K562 (cell line): Measurements from ENCODE around the gene SPDEF. TPM values are rescaled to one million over a fixed set of nuclear protein-coding genes. Genes with fewer than 3 reads are reported as not detected.

ENCODE experiments used
- CBX8 ChIP-seq: fragments of 200-600 bp; sonication (generic); IDR thresholded peaks from 2 replicates; pipeline ENCODE4 v1.6.1; 2012; ENCODE audit warnings: borderline replicate concordance, mixed run types, low read depth, mild to moderate bottlenecking, moderate library complexity, mixed read lengths, low read length, control low read depth, inconsistent platforms; ENCODE audit not compliant: poor library complexity, severe bottlenecking; ENCODE audit errors: extremely low read depth
- CGGBP1 ChIP-seq: fragments of 250-450 bp; sonication (Bioruptor Pico); IDR thresholded peaks from 2 replicates; pipeline ENCODE4 v1.9.0; 2021; ENCODE audit warnings: mild to moderate bottlenecking
- DNMT1 ChIP-seq: fragments of 450-650 bp; IDR thresholded peaks from 2 replicates; pipeline ENCODE4 v1.6.1; 2016; ENCODE audit warnings: antibody characterized with exemption, mild to moderate bottlenecking
- E2F6 ChIP-seq, 2 experiments: IDR thresholded peaks; 2 replicates each; pipeline ENCODE4 v1.6.1; 2011; ENCODE audit warnings: borderline replicate concordance in 1 of 2, control low read depth in 1 of 2, low read depth in 1 of 2, low read length in 1 of 2, mild to moderate bottlenecking in 1 of 2, mixed read lengths in 1 of 2, moderate library complexity in 1 of 2; ENCODE audit not compliant: insufficient read depth in 1 of 2, insufficient read length in 1 of 2, poor library complexity in 1 of 2, severe bottlenecking in 1 of 2; ENCODE audit errors: extremely low read depth in 1 of 2
- ELF2 ChIP-seq: fragments of 250-450 bp; sonication (Bioruptor Pico); IDR thresholded peaks from 2 replicates; pipeline ENCODE4 v1.5.0; 2021; ENCODE audit warnings: mild to moderate bottlenecking
- ELF4 ChIP-seq: fragments of 450-650 bp; formaldehyde crosslinking; IDR thresholded peaks from 2 replicates; pipeline ENCODE4 v1.4.0; 2022; ENCODE audit warnings: missing genetic modification characterization
- GABPB2 ChIP-seq: fragments of 250-450 bp; sonication (Bioruptor Pico); conservative IDR thresholded peaks from 2 replicates; pipeline ENCODE4 v1.5.1; 2021; ENCODE audit warnings: mild to moderate bottlenecking
- HOXB6 ChIP-seq: fragments of 250-450 bp; sonication (Bioruptor Pico); IDR thresholded peaks from 2 replicates; pipeline ENCODE4 v1.5.1; 2022; ENCODE audit warnings: mild to moderate bottlenecking, borderline replicate concordance
- KDM1A ChIP-seq, 2 experiments: fragments of 450-650 bp; IDR thresholded peaks; 2 replicates each; pipeline ENCODE4 v1.6.1; 2016; ENCODE audit warnings: mild to moderate bottlenecking in 2 of 2
- KLF1 ChIP-seq: fragments of 450-650 bp; IDR thresholded peaks from 2 replicates; pipeline ENCODE4 v1.6.1; 2016; ENCODE audit warnings: missing genetic modification characterization, missing compliant biosample characterization
- KLF16 ChIP-seq: IDR thresholded peaks from 2 replicates; pipeline ENCODE4 v1.6.1; 2016; ENCODE audit warnings: antibody characterized with exemption
- MYC ChIP-seq, 2 experiments: fragments of 250-450 bp in 1 of 2; sonication (Bioruptor Pico) in 1 of 2; IDR thresholded peaks; 2 replicates each; pipeline versions ENCODE4 v1.5.1 to v1.6.1; 2012 to 2021; ENCODE audit warnings: low read depth in 2 of 2, borderline replicate concordance in 1 of 2, improper control_type of control experiment in 1 of 2, low read length in 1 of 2, mild to moderate bottlenecking in 1 of 2, moderate library complexity in 1 of 2
- RCOR1 ChIP-seq, 2 experiments: IDR thresholded peaks; 2 replicates each; pipeline ENCODE4 v1.6.1; 2012; ENCODE audit warnings: low read depth in 2 of 2, low read length in 2 of 2, borderline replicate concordance in 1 of 2, improper control_type of control experiment in 1 of 2
- TAF7 ChIP-seq: fragments of 450-650 bp; IDR thresholded peaks from 2 replicates; pipeline ENCODE4 v1.6.1; 2016; ENCODE audit warnings: missing genetic modification characterization, missing compliant biosample characterization
- THAP7 ChIP-seq: fragments of 250-450 bp; sonication (Bioruptor Pico); IDR thresholded peaks from 2 replicates; pipeline ENCODE4 v1.5.0; 2021
- XRCC4 ChIP-seq: IDR thresholded peaks from one replicate; pipeline ENCODE4 v1.6.1; 2011; ENCODE audit not compliant: insufficient read depth, insufficient read length; ENCODE audit errors: extremely low read depth
- ZBED1 ChIP-seq: IDR thresholded peaks from 2 replicates; pipeline ENCODE4 v1.6.1; 2014
- ZKSCAN1 ChIP-seq: fragments of 150-350 bp; IDR thresholded peaks from 2 replicates; pipeline ENCODE4 v1.6.1; 2016; ENCODE audit warnings: low read depth, low read length
- ZNF436 ChIP-seq: fragments of 250-450, 450-650 bp; sonication (Bioruptor Pico); formaldehyde crosslinking; IDR thresholded peaks from 2 replicates; pipeline ENCODE4 v1.7.0; 2020; ENCODE audit warnings: mild to moderate bottlenecking
- ZNF551 ChIP-seq: fragments of 250-450 bp; sonication (Bioruptor Pico); IDR thresholded peaks from 2 replicates; pipeline ENCODE4 v1.5.0; 2021; ENCODE audit warnings: mild to moderate bottlenecking, moderate library complexity
- ZNF778 ChIP-seq: fragments of 450-650 bp; formaldehyde crosslinking; IDR thresholded peaks from 2 replicates; pipeline ENCODE4 v1.4.0; 2020; ENCODE audit warnings: mild to moderate bottlenecking, moderate library complexity
- polyA plus RNA-seq, 8 experiments: library from polyadenylated mRNA; depleted of rRNA in 4 of 8; stranded (reverse) in 5 of 8; unstranded in 3 of 8; fragments of >200 nt; fragmentation: Nextera tagmentation in 2 of 8; fragmentation: Illumina TruSeq in 1 of 8; extraction: Ambion mirVana in 2 of 8; extraction: Trizol in 1 of 8; gene quantifications; 2 replicates each; pipeline versions ENCODE4 v1.2.1 to v1.2.3, GENCODE V29; 2011 to 2014; ENCODE audit warnings: inconsistent platforms in 1 of 8, missing spikeins in 1 of 8
- total RNA-seq, 7 experiments: library from RNA; depleted of rRNA in 6 of 7; stranded (reverse); fragments of >200 nt in 6 of 7; fragmentation: Illumina TruSeq in 2 of 7; extraction: Trizol in 2 of 7; gene quantifications; 2 replicates each; pipeline versions ENCODE4 v1.2.1 to v1.2.3, GENCODE V29; 2011 to 2021; ENCODE audit warnings: low replicate concordance in 1 of 7
- TF ChIP-seq, protein P1 (sequence below): fragments of 450-650 bp; IDR thresholded peaks from 2 replicates; pipeline ENCODE4 v1.6.1; 2016; ENCODE audit warnings: low read depth, mild to moderate bottlenecking, moderate library complexity
- TF ChIP-seq, protein P2 (sequence below): fragments of 450-650 bp; IDR thresholded peaks from 2 replicates; pipeline ENCODE4 v1.6.1; 2016
- TF ChIP-seq, protein P3 (sequence below), 2 experiments: fragments of 450-650 bp; IDR thresholded peaks; 2 replicates each; pipeline ENCODE4 v1.6.1; 2016

Gene SPDEF
- total and polyA plus RNA-seq, 9 of the 15 experiments (the other 6 are each of a cell fraction or from before 2014, with no cell fraction given): 0.04 to 0.12 (median 0.11) TPM; not detected in 5

DNA sequence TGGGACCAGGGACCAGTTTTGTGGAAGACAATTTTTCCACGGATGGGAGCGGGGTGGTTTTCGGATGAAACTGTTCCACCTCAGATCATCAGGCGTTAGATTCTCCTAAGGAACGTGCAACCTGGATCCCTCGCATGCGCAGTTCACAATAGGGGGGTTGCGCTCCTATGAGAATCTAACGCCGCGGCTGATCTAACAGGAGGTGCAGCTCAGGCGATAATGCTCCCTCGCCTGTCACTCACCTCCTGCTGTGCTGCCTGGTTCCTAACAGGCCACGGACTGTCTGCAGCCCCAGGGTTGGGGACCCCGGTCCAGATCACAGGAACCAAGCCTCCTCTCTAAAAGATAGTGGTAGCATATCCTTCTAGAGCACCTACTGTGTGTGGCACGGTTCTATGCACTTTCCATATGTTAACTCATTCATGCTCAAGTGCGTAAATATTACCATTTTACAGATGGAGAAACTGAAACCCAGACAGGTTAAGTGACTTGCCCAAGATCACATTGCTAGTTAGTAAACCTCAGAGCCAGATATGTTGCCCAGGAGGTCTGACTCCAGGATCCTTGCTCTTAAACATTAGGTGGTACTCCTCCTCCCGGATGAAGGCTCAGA, 25.3 kb downstream of the SPDEF start (continued):
- TF ChIP-seq DNMT1 (no peak), CBX8 (no peak), THAP7 (CRISPR knock-in tag) (no peak), XRCC4 (no peak), RCOR1 (IDR thresholded peaks at IDR 0.05; ENCODE audit: borderline replicate concordance in 1 of 2, low read depth in 2 of 2, low read length in 2 of 2) (0 out of 4 replicates have a peak, but pooled peaks of 1 of the 2 experiments have one; percentile 24), ZNF778 (CRISPR knock-in tag) (no peak), TAF7 (tag) (no peak), ZBED1 (no peak), HOXB6 (CRISPR knock-in tag) (no peak), ZNF436 (CRISPR knock-in tag) (no peak), ELF2 (CRISPR knock-in tag) (no peak), ZNF551 (CRISPR knock-in tag) (no peak), GABPB2 (CRISPR knock-in tag) (no peak), KDM1A (IDR thresholded peaks at IDR 0.05) (peak; percentile 48 to 62; a peak in 3 of 4 replicates), ZKSCAN1 (peak; percentile 85), KLF16 (no peak), ELF4 (CRISPR knock-in tag) (no peak), MYC (IDR thresholded peaks at IDR 0.05; ENCODE audit: low read depth, low read length) (no peak), MYC (CRISPR knock-in tag; IDR thresholded peaks at IDR 0.05; ENCODE audit: borderline replicate concordance, low read depth) (no peak), E2F6 (IDR thresholded peaks at IDR 0.05; ENCODE audit: borderline replicate concordance in 1 of 2, extremely low read depth in 1 of 2, insufficient read depth in 1 of 2, insufficient read length in 1 of 2, low read depth in 1 of 2, low read length in 1 of 2, poor library complexity in 1 of 2, severe bottlenecking in 1 of 2) (peak in 1 of 2 experiments; percentile 27), CGGBP1 (no peak), KLF1 (tag) (no peak)
- TF ChIP-seq, protein P1, sequence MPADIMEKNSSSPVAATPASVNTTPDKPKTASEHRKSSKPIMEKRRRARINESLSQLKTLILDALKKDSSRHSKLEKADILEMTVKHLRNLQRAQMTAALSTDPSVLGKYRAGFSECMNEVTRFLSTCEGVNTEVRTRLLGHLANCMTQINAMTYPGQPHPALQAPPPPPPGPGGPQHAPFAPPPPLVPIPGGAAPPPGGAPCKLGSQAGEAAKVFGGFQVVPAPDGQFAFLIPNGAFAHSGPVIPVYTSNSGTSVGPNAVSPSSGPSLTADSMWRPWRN: no peak
- TF ChIP-seq, protein P2, sequence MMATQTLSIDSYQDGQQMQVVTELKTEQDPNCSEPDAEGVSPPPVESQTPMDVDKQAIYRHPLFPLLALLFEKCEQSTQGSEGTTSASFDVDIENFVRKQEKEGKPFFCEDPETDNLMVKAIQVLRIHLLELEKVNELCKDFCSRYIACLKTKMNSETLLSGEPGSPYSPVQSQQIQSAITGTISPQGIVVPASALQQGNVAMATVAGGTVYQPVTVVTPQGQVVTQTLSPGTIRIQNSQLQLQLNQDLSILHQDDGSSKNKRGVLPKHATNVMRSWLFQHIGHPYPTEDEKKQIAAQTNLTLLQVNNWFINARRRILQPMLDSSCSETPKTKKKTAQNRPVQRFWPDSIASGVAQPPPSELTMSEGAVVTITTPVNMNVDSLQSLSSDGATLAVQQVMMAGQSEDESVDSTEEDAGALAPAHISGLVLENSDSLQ: peak; percentile 96
- TF ChIP-seq, protein P3, sequence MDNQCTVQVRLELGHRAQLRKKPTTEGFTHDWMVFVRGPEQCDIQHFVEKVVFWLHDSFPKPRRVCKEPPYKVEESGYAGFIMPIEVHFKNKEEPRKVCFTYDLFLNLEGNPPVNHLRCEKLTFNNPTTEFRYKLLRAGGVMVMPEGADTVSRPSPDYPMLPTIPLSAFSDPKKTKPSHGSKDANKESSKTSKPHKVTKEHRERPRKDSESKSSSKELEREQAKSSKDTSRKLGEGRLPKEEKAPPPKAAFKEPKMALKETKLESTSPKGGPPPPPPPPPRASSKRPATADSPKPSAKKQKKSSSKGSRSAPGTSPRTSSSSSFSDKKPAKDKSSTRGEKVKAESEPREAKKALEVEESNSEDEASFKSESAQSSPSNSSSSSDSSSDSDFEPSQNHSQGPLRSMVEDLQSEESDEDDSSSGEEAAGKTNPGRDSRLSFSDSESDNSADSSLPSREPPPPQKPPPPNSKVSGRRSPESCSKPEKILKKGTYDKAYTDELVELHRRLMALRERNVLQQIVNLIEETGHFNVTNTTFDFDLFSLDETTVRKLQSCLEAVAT (IDR thresholded peaks at IDR 0.05): no peak
